GM12873 (cell line): ENCODE measurements around the gene LRRC66.

ENCODE experiments used
- CTCF ChIP-seq: IDR thresholded peaks from 2 replicates; pipeline ENCODE4 v1.5.1; 2012; ENCODE audit warnings: low read depth, mild to moderate bottlenecking, moderate library complexity, low read length, control low read depth; ENCODE audit not compliant: insufficient read depth; ENCODE audit errors: missing control alignments

The LRRC66 gene

GRCh38 chr4:52014903-52015302 is 5.3 kb downstream of the LRRC66 start:
- TF ChIP-seq CTCF: no peak

DNA sequence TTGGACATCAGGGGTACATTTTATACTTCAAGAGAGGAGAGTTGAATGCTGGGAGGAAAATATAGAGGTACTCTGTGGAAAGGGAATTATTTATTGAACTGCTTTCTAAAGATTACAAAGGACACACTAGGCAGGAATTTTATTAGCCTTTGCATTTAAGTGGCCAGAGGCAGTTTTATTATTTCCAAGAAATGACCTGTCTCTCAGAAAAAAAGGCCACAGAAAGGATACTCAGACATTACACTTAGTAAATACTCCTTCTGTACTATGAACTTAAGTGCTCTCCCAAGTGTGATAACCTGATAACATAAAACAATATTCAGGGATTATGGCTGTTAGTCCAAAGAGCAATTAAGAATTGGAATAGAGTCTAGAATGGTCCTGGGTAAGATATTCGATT is 7.5 kb downstream of the LRRC66 start:
- TF ChIP-seq CTCF: no peak

- TF ChIP-seq CTCF: no peak
Observed at GRCh38 chr4:52010986-52011385, 9.2 kb downstream of the LRRC66 start.

DNA sequence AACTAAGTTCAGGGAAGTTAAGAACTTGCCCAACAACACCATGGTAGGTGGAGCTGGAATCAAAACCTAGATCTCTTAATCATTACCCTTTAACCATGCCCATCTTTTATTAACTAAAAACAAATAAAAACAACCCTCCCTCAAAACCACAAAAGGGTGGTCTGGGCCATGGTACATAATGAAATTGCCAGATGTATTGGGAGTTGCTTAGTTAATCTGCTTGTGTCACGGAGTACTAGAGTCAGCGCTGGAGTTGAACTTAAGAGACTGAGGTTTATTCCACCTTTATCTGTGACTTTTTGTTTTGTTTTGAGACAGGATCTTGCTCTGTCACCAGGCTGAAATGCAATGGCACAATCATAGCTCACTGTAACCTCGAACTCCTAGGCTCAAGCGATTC is 13.3 kb downstream of the LRRC66 start:
- TF ChIP-seq CTCF: no peak

DNA sequence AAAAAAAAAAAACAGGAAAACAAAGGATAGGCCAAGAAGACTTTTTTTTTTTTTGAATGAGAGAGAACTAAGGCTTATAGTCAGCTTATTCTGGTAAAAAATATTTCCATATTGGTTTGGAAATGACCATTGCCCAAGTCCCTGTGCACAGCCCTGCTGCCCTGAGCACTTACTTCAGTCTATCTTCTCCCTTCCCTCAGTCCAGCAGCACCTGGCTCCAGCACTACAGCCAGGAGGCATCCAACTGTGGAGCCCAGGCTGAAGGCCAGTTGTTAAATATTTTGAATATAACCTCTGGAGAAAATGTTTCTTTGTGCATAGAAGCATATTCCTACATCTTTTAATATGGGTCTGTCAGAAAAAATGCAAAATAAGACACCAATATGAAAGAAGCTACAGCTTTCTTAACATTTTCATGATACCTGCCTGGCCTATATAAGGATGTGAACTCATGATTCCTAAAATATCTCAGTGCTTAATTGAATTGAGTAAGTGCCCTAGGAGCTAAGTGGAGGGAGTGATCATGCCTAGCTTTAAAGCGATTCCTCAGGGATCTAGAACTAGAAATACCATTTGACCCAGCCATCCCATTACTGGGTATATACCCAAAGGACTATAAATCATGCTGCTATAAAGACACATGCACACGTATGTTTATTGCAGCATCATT is 14.4 kb downstream of the LRRC66 start:
- no peak for TF ChIP-seq CTCF

DNA sequence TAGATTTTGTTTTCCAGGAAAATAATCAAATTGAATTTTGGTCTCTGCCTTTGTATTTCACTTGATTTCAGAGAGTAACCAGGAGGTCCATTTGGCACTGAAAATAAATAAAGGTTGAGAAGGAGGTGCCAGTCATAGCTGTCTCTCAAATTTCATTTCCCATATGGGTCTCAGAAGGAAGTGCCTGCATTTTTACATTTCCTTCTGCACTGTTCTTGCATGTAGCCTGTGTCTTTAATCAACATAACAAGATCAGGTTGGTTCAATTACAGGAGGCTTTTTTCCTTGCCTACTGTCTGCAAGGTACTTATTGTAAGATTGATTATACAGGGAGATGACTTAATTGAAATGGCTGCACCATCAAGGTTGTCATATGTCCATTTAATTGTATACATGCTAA is 15.7 kb downstream of the LRRC66 start:
- TF ChIP-seq CTCF: no peak

DNA sequence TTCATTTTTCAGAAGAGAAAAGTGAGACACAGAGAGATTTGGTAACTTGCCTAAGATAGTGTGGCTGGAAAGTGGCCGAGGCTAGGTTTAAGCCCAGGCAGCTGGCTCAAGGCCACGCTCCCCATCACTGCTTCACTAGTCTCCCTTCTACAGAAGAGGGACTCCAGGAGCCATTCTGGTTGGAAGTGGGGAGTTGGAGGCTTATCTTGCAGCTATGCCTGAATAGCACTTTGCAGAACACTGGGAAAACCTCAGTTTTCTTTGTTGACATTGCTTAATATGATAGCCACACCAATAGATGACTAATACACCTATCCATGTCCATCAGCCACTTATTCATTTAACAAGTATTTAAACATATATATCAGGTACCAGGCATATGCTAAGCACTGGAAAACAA is 18.5 kb downstream of the LRRC66 start:
- no peak for TF ChIP-seq CTCF
